HFF-Myc (cell line): ENCODE measurements around the gene MPI.
"Not testable (repeated sequence)": the region's sequence is repeated elsewhere in the genome, so short reads cannot be mapped to it uniquely, and the experiment has no call there.

Experiments
- DNase-seq: peaks from one replicate; pipeline ENCODE4 v3.0.0-alpha.2; 2011; ENCODE audit warnings: low read depth; ENCODE audit errors: extremely low read depth
- H3K4me3 ChIP-seq: replicated peaks from 2 replicates; pipeline ENCODE4 v1.5.1; 2011; ENCODE audit warnings: low read depth, mild to moderate bottlenecking, control low read depth, low read length
- TF ChIP-seq, protein P1 (sequence below): IDR thresholded peaks from 2 replicates; pipeline ENCODE4 v1.5.1; 2012; ENCODE audit warnings: mild to moderate bottlenecking, low read depth, low read length, control low read depth; ENCODE audit errors: missing control alignments

The MPI gene

DNA sequence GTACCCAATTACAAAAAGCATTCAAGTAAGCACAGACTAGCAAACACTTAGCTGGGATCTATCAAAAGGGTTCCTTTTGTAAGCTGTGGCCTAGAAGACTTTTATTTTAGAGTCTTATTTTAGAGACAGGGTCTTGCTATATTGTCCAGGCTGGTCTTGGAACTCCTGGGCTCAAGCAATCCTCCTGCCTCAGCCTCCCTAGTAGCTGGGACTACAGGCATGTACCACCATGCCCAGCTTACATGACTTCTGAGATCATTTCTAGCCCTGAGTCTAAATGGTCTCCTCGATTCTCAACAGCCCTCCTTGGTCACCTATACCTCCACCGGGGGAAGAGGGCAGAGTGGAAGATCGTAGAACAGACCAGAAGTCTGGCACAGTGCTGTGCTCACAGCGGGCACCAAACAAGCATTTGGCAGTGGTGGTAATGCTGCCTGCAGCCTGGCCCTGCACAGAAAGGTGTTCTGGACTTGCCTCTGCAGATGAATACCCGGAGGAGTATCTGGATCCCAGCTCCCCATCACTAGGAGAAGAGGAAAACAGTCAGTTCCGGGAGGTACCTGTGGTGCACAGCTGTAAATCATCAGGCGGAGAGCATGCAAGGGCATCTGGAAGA is 14.5 kb downstream of the MPI start:
- DNase-seq = no peak
- TF ChIP-seq, protein P1, sequence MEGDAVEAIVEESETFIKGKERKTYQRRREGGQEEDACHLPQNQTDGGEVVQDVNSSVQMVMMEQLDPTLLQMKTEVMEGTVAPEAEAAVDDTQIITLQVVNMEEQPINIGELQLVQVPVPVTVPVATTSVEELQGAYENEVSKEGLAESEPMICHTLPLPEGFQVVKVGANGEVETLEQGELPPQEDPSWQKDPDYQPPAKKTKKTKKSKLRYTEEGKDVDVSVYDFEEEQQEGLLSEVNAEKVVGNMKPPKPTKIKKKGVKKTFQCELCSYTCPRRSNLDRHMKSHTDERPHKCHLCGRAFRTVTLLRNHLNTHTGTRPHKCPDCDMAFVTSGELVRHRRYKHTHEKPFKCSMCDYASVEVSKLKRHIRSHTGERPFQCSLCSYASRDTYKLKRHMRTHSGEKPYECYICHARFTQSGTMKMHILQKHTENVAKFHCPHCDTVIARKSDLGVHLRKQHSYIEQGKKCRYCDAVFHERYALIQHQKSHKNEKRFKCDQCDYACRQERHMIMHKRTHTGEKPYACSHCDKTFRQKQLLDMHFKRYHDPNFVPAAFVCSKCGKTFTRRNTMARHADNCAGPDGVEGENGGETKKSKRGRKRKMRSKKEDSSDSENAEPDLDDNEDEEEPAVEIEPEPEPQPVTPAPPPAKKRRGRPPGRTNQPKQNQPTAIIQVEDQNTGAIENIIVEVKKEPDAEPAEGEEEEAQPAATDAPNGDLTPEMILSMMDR = no peak
- H3K4me3 ChIP-seq = 0 out of 2 replicates have a peak overlapping the region, but pooled peaks have one; percentile 84

DNA sequence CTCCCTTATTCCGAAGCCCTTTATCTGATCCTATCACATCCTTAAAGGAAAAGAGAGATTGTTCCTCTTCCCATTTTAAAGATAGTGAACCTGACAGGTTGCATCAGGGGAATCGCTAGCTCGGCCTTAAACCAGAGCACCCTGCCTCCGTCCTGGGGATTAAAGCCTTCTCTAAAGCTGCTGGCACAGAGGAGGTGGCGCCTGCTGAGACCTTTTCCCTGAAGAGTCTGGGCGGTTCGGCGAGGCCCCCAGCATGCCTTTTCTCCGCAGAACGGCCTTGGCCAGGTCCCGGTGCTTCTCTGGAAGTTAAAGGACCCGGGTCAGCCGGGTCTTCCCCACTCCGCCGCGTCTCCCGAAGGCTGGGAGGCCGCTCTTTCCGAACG is 16.2 kb downstream of the MPI start:
- TF ChIP-seq, protein P1 = no peak
- H3K4me3 ChIP-seq = peak overlapping the region; percentile 84
- DNase-seq = no peak

DNA sequence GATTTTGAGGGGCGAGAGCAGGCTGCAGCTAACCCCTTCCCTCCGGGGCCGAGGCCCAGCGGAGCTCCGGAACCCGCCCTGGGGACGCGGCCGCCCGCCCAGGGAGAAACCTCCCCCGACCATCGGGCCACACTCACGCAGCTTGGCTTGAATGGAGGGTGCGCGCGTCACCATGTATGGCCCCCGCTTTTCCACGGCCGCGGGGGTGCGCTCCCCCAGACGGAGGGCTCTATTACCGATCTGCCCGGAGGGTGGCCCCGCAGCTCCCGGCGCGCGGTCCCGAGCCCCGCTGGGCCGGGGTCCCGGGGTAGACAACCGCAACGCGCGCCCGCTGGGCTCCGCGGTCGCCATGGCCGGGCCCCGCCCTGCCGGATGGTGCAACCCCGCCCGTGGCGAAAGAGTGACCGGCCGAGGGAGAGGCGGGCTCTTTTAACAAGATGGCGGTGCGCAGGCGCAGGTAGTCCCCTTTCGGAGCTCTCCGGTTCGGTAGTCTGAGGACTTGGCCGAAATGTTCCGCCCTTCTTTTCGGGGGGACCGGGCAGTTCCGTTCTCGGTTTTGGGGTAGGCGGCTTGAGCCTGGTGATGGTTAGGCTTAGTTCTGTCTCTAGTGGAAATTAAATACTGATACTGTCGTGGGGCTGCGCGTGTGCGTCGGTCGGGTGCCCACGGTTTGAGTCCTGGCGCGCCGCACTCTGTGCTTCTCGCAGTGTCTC is 16.8 kb downstream of the MPI start, which contains the start of gene FAM219B:
Gene FAM219B (minus strand): TSS at position 402 of the 713 bp plus-strand sequence. CDS start 51 bp downstream, at position 351.
- TF ChIP-seq, protein P1 = no peak
- peak within 1 kb of the TSS; percentile 84 for H3K4me3 ChIP-seq
- DNase-seq = peak; percentile 48

DNA sequence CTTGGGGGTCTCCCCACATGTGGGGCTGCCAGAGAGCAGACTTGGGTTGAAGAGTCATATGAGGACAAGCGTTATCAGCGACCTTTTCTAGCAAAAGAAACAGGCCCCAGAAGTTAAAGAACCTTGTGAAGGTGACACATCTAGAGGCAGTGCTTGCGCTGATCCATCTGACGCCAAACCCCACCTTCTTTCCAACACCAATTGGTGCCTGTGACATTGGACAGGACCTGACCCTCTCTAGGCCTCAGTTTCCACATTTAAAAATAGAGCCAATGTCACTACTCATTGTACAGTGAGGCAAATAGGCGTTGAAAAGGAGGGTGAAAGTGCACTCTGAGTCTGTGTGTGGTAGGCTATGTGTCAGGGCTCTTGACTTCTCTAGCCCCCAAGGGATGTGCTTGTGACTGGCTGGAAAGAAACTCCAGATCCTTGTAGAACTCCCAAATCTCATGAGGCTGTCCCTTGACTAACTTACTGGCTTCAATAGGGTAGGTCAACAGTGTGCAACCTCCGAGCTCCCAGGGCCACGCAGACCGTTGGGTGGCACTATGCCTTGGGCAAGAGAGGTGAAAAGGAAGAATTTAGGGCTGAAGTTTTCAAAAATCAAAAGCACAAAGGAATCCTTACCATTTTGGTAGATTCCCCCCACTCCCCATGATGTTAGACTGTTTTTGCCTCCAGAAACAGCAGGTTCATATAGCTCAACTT is 17.5 kb downstream of the MPI start:
- H3K4me3 ChIP-seq = peak overlapping the region; percentile 84
- TF ChIP-seq, protein P1 = no peak
- DNase-seq = no peak

GRCh38 chr15:74908635-74909034 is 18.8 kb downstream of the MPI start:
- no peak overlapping the region for H3K4me3 ChIP-seq
- DNase-seq = no peak
- TF ChIP-seq, protein P1 = no peak

DNA sequence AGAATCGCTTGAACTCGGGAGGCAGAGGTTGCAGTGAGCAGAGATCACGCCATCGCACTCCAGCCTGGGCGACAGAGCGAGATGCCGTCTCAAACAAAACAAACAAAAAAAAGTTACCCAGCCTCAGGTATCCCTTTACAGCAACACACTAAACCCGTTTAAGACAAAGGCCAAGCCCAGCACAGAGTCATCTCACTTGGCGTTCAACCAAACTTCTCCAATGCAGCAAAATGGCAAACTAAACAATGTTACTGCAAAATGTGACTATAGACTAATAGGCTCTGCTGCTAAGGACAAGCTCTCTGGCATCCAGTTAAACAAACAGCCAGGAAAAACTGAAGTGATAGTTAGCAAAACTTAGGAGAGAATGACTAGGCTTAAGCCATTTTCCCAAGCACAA is 23.2 kb downstream of the MPI start:
- DNase-seq = no peak
- no peak overlapping the region for H3K4me3 ChIP-seq
- TF ChIP-seq, protein P1 = no peak

GRCh38 chr15:74913799-74914198 is 24.0 kb downstream of the MPI start:
- not testable (repeated sequence) for H3K4me3 ChIP-seq, DNase-seq
